ENCODE results near the gene CDH26. TPM values are rescaled to one million over a fixed set of nuclear protein-coding genes. Genes with fewer than 3 reads are reported as not detected.

Gene CDH26
- 0.26 and 0.32 TPM in 2 replicates for total RNA-seq

DNA sequence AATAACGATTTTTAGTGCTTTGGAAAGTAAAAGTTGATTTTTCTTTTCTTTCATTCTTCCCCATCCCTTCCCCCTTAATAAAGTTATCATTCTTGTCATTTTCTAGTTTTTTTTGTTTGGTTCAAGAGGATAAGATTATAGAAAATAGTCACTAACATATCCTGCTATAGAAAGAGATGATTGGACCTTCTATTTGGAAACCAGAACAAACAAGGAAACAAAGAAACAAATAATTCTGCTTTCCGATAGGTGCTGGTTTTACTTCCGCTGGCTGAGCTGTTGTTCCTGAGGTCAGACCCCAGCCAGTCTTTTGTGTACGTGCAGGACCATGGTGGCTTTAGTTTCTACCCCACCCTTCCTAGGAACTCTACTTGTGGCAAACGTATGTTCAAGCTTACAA, at the start of gene CDH26:
Gene CDH26, plus strand, starts transcription at position 301 of the 400 bp plus-strand sequence. CDS start 304 bp downstream, outside the sequence.

DNA sequence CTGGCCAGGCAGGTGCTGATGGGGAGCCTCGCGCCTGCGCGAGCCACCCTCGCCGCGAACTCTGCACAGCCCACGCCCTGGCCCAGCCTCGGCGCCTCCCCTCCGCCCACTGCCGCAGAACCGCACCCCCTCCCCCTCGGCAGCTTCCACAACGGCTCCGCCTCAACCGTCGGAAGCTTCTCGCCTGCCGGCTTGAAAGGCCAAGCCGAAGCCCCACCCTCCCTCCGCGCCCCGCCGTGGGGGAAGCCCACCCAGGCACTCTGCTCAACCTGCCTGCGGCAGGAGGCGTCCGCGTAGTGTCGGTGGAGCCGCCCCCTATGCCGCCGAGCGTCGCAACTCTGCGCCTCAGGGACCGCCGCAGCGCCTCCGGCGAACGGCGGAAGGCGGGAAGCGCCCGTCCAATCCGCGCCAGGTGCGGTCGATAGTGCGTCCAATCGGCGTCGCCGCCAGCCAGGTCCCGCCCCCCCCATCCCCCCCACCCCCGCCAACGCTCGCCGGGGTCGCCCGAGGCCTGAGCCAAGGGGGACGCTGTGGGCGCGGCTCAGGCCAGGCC, 24.9 kb upstream of the CDH26 start, which contains the start of gene SYCP2:
Gene SYCP2, minus strand, starts transcription at position 342 of the 553 bp plus-strand sequence. CDS start 11,224 bp downstream, outside the sequence.

DNA sequence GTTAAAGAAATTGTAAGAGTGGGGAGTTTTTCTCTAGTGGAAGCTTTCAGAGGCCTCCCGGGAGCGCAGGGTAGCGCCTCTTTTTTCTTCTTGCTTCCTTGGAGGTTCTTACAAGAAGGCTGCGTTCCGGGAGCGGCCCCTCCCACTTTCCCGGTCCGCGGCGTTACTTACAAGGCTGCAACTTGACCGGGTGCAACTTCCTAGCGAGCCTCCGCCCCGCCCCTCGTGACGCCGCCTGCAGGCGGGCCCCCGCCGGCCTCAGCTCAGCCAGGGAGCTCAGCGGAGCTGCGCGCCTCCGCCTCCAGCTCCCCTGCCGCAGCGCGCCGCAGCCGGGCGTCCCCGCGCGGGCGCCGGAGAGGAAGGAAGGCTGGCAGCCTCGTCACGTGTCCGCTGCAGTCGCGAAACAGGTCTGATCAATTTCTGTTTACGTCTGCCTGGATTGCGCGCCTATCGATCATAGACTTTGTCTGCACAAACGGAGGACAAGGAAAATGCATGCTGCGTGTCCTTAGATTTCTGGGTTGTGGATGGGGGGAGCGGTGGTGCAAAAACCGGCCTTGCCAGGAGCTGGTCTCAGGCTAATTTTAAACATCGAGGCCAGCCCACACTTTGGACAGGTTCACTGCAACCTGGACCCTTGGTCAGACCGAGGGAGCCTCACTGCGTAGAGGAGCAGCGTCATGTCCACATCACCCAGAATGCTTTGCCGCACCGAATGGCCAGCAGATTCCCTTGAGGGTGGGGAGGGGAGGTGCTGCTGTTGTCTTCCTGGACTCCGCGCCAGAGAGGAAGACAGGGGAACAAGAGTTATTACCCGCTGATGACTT, 17.9 kb upstream of the CDH26 start, which contains the start of the genes FAM217B and PPP1R3D:
Gene FAM217B, plus strand, starts transcription at position 261 of the 827 bp plus-strand sequence. CDS start 3,555 bp downstream, outside the sequence.
Gene PPP1R3D, minus strand, starts transcription at position 177 of the 827 bp plus-strand sequence. CDS start 374 bp downstream, outside the sequence.

Other genes with a start within 250 kb of the CDH26 start
- 2.6 and 2.7 TPM in 2 replicates for gene SYCP2, start 24.8 kb upstream of the CDH26 start, total RNA-seq
- gene PPP1R3D, start 18.1 kb upstream of the CDH26 start, total RNA-seq, result 7.7 TPM in 2 replicates
- gene FAM217B, start 18.0 kb upstream of the CDH26 start, total RNA-seq, result 5.3 and 6.0 TPM in 2 replicates

Data from articular chondrocyte of knee joint (primary cell).